Ovary (tissue), 3 donors: ENCODE measurements around the gene DENND2A.

Experiments used
- EP300 ChIP-seq: sonication (generic); formaldehyde crosslinking; IDR thresholded peaks from one replicate; pipeline ENCODE4 v1.6.1; 2017; ENCODE audit warnings: antibody characterized with exemption
- POLR2A ChIP-seq: fragments of 450-650 bp; IDR thresholded peaks from one replicate; pipeline ENCODE4 v1.6.1; 2017; ENCODE audit warnings: antibody characterized with exemption, mild to moderate bottlenecking, moderate library complexity
- TF ChIP-seq, protein P1 (sequence below), 3 donors: fragments of 450-650 bp in 2 of 3; fragments of 200-600 bp in 1 of 3; IDR thresholded peaks; one replicate each; pipeline versions ENCODE4 v1.5.1 to v1.8.0; 2016 to 2022; ENCODE audit warnings: antibody characterized with exemption in 3 of 3, mild to moderate bottlenecking in 1 of 3
- donor health status: DM: no; HTN: no; CAD: no.

DNA sequence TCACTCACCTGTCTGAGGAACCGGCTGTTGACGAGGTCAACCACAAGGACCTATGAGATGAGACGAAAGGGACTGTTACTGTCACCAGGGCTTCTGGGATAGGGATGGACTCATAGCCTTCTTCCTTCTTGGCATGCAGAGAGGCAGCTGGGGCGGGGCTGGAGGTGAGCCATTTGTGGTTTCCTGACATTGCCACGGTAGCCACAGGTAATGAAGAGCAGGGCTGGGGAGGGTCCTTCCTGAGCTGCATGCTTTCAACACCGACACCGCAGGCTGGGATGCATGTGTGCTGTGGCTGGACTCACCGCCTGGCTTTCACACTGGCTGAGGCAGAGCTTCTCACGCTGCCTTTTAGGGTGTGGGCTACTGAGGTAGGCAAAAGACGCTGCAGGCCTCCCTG is 114.9 kb downstream of the DENND2A start:
- TF ChIP-seq POLR2A (no peak), EP300 (no peak)
- TF ChIP-seq, protein P1, sequence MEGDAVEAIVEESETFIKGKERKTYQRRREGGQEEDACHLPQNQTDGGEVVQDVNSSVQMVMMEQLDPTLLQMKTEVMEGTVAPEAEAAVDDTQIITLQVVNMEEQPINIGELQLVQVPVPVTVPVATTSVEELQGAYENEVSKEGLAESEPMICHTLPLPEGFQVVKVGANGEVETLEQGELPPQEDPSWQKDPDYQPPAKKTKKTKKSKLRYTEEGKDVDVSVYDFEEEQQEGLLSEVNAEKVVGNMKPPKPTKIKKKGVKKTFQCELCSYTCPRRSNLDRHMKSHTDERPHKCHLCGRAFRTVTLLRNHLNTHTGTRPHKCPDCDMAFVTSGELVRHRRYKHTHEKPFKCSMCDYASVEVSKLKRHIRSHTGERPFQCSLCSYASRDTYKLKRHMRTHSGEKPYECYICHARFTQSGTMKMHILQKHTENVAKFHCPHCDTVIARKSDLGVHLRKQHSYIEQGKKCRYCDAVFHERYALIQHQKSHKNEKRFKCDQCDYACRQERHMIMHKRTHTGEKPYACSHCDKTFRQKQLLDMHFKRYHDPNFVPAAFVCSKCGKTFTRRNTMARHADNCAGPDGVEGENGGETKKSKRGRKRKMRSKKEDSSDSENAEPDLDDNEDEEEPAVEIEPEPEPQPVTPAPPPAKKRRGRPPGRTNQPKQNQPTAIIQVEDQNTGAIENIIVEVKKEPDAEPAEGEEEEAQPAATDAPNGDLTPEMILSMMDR (IDR thresholded peaks at IDR 0.05), result no peak
